ENCODE results near the gene JMJD8. TPM values are rescaled to one million over a fixed set of nuclear protein-coding genes. Genes with fewer than 3 reads are reported as not detected.

Gene JMJD8
- polyA plus RNA-seq, 3 donors = 28.7 to 45.3 (median 33.5) TPM

DNA sequence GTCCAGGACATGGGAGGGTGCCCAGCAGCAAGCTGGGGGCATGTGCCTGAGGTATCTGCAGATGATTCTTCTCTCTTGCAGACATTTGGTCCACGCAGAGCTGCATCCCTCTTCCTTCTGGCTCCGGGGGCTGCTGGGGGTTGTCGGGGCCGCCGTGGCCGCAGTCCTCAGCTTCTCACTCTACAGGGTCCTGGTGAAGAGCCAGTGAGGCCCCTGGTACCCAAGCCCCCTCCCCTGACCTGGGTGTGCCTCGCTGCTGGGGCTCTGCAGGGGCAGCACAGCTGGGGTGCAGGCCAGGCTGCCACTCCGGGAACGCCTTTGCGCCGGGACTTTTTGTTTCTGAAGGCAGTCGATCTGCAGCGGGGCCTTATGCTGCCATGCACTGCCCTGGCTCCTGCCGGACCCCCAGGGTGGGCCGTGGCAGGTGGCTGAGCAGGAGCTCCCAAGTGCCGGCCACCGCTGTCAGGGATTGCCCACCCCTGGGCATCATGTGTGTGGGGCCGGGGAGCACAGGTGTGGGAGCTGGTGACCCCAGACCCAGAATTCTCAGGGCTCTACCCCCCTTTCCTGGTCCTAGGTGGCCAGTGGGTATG is 10.6 kb downstream of the JMJD8 start:
- TF ChIP-seq, protein P1, sequence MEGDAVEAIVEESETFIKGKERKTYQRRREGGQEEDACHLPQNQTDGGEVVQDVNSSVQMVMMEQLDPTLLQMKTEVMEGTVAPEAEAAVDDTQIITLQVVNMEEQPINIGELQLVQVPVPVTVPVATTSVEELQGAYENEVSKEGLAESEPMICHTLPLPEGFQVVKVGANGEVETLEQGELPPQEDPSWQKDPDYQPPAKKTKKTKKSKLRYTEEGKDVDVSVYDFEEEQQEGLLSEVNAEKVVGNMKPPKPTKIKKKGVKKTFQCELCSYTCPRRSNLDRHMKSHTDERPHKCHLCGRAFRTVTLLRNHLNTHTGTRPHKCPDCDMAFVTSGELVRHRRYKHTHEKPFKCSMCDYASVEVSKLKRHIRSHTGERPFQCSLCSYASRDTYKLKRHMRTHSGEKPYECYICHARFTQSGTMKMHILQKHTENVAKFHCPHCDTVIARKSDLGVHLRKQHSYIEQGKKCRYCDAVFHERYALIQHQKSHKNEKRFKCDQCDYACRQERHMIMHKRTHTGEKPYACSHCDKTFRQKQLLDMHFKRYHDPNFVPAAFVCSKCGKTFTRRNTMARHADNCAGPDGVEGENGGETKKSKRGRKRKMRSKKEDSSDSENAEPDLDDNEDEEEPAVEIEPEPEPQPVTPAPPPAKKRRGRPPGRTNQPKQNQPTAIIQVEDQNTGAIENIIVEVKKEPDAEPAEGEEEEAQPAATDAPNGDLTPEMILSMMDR (IDR thresholded peaks at IDR 0.05) = no peak
- H3K9me3 Mint-ChIP-seq = peaks cover 0 to 5% (median 0%) of the 10 kb centered on the region in 7 donors
- Histone ChIP-seq H3K4me2 (replicated peaks; ENCODE audit: extremely low read depth, low read length, poor library complexity, severe bottlenecking) (no peak overlapping the region), H3K79me2 (ENCODE audit: insufficient read depth, low read length) (peaks cover 16% of the 10 kb centered on the region), H3K36me3 (replicated peaks in 1 of 2; ENCODE audit: control insufficient read depth in 1 of 2, insufficient read depth in 2 of 2, low read length in 2 of 2) (peaks cover 48 to 50% of the 10 kb centered on the region in 2 donors), H3K9ac (ENCODE audit: insufficient read depth, low read length, poor library complexity, severe bottlenecking) (no peak overlapping the region), H2AFZ (ENCODE audit: insufficient read depth, low read depth, low read length, poor library complexity, severe bottlenecking) (no peak overlapping the region), H3K4me1 (ENCODE audit: control insufficient read depth in 1 of 2, insufficient read depth in 2 of 2, low read length in 2 of 2) (peaks cover 16 to 22% of the 10 kb centered on the region in 2 donors), H3K9me3 (replicated peaks in 1 of 2; ENCODE audit: control insufficient read depth in 1 of 2, insufficient read depth in 1 of 2, low read length in 2 of 2) (no peaks in the 10 kb centered on the region), H3K27ac (ENCODE audit: low read depth in 1 of 2, low read length in 2 of 2) (no peak overlapping the region), H3K4me3 (replicated peaks in 1 of 3; ENCODE audit: low read depth in 2 of 3, low read length in 3 of 3) (no peak overlapping the region), H4K20me1 (ENCODE audit: insufficient read depth, low read length) (peaks cover 59% of the 10 kb centered on the region), H3K27me3 (ENCODE audit: control insufficient read depth in 2 of 2, insufficient read depth in 2 of 2, low read length in 2 of 2) (peaks cover 3 to 30% of the 10 kb centered on the region in 2 donors)
- H3K4me3 Mint-ChIP-seq = no peak overlapping the region
- intact Hi-C loops (cut with micrococcal nuclease) = no loop called here
- H3K36me3 Mint-ChIP-seq = peaks cover 30 to 47% of the 10 kb centered on the region in 2 donors
- H3K27ac Mint-ChIP-seq = no peak overlapping the region
- peaks cover 20 to 37% (median 23%) of the 10 kb centered on the region in 3 donors for H3K27me3 Mint-ChIP-seq (ENCODE audit: low read depth in 3 of 3)
- DNase-seq = no peak
- H3K4me1 Mint-ChIP-seq = peaks cover 15% of the 10 kb centered on the region
- WGBS (ENCODE audit: insufficient coverage) = 93% methylated on average over 17 of the region's 18 CpGs

DNA sequence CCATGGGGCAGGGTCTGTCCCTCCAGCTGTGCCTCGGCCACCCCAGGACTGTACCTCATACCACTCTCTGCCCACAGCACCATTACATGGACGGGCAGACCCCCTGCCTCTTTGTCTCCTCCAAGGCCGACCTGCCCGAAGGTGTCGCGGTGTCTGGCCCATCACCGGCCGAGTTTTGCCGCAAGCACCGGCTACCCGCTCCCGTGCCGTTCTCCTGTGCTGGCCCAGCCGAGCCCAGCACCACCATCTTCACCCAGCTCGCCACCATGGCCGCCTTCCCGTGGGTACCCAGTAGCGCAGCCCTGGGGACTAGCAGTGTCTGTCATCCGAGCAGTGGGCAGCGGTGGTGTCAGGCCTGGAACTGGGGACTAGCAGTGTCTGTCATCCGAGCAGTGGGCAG is 11.3 kb downstream of the JMJD8 start:
- Mint-ChIP-seq H3K4me1 (peaks cover 15% of the 10 kb centered on the region), H3K36me3 (peaks cover 30 to 47% of the 10 kb centered on the region in 2 donors), H3K27ac (no peak overlapping the region), H3K4me3 (no peak overlapping the region), H3K27me3 (ENCODE audit: low read depth in 3 of 3) (peaks cover 20 to 32% (median 23%) of the 10 kb centered on the region in 3 donors), H3K9me3 (peaks cover 0 to 5% (median 0%) of the 10 kb centered on the region in 7 donors)
- peaks cover 18 to 25% of the 10 kb centered on the region in 2 donors for H3K4me1 ChIP-seq (ENCODE audit: control insufficient read depth in 1 of 2, insufficient read depth in 2 of 2, low read length in 2 of 2)
- H3K36me3 ChIP-seq (replicated peaks in 1 of 2; ENCODE audit: control insufficient read depth in 1 of 2, insufficient read depth in 2 of 2, low read length in 2 of 2) = peaks cover 48 to 50% of the 10 kb centered on the region in 2 donors
- no peak for DNase-seq
- peaks cover 3 to 30% of the 10 kb centered on the region in 2 donors for H3K27me3 ChIP-seq (ENCODE audit: control insufficient read depth in 2 of 2, insufficient read depth in 2 of 2, low read length in 2 of 2)
- H3K4me3 ChIP-seq (replicated peaks in 1 of 3; ENCODE audit: low read depth in 2 of 3, low read length in 3 of 3) = no peak overlapping the region
- no peak overlapping the region for H3K27ac ChIP-seq (ENCODE audit: low read depth in 1 of 2, low read length in 2 of 2)
- no peak overlapping the region for H2AFZ ChIP-seq (ENCODE audit: insufficient read depth, low read depth, low read length, poor library complexity, severe bottlenecking)
- no peak overlapping the region for H3K9ac ChIP-seq (ENCODE audit: insufficient read depth, low read length, poor library complexity, severe bottlenecking)
- H3K4me2 ChIP-seq (replicated peaks; ENCODE audit: extremely low read depth, low read length, poor library complexity, severe bottlenecking) = no peak overlapping the region
- TF ChIP-seq, protein P1 (IDR thresholded peaks at IDR 0.05) = no peak
- no peaks in the 10 kb centered on the region for H3K9me3 ChIP-seq (replicated peaks in 1 of 2; ENCODE audit: control insufficient read depth in 1 of 2, insufficient read depth in 1 of 2, low read length in 2 of 2)
- H3K79me2 ChIP-seq (ENCODE audit: insufficient read depth, low read length) = peaks cover 20% of the 10 kb centered on the region
- H4K20me1 ChIP-seq (ENCODE audit: insufficient read depth, low read length) = peaks cover 60% of the 10 kb centered on the region
- intact Hi-C loops (cut with micrococcal nuclease) = no loop called here
- WGBS (ENCODE audit: insufficient coverage) = 97% methylated on average over 21 of the region's 21 CpGs
